ENCODE results near the gene RAMP2. TPM values are rescaled to one million over a fixed set of nuclear protein-coding genes. Genes with fewer than 3 reads are reported as not detected.

The RAMP2 gene
- total RNA-seq, 1 experiment from 2014 or later: 11.7 TPM

DNA sequence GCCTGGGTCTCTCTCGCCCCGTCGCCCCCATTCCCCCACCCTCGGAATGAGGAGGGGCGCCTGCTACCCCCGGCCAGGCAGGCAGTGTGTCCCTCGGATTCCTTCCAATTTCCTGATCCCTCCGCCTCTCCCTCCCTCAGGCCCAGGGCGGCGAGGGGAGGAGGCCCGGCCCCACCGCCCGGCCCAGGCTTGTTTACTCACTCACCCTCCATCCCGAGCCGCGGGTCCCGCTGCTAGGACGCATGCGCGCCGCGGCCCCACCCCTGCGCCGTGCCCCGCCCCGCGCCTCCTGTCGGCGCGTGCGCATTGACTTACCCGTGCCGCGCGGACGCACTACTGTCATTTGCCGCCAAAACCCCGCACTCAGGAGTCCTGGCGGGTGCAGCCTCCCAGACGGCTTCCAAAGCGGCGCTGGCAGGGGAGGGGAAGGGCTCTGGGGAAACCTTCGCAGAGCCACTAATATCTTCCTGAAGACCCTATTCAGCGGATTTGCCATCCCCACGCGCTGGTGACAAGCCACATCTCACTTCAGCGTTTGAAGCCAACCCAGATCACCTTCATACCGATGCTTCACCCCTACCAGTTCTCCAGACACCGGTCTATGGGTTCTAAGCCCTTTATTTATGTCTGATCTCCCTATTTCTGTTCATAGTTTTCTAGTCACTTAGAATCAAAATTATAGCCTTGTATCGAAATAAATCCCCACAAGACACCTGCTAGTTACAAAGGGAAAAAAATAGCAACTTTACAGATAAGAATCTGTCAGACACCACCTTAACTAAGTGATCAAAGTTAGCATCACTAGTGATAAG lies 16.0 kb upstream of the RAMP2 start, which contains the start of gene EZH1:
Gene EZH1 (minus strand): TSS at position 235 of the 812 bp plus-strand sequence. CDS start 16,099 bp downstream, outside the sequence.
- H2BK5ac ChIP-seq (ENCODE audit: insufficient read length, low read length): no peak within 1 kb of the TSS
- no peak within 1 kb of the TSS for H2AFZ ChIP-seq (ENCODE audit: low read length)
- no peaks in the 10 kb centered on the region for H3K79me1 ChIP-seq (ENCODE audit: insufficient read depth, low read depth, low read length, poor library complexity, severe bottlenecking)
- Mint-ChIP-seq H3K36me3 (ENCODE audit: insufficient read depth in 1 of 3, low read depth in 3 of 3) (no peaks in the 10 kb centered on the region; a peak in 1 of 7 replicates), H3K9me3 (peaks cover 4 to 8% of the 10 kb centered on the region in 2 experiments; a peak in 4 of 5 replicates), H3K27ac (peak within 1 kb of the TSS; percentile 82 to 99 (median 97)), H3K27me3 (ENCODE audit: low read depth) (peaks cover 29% of the 10 kb centered on the region), H3K4me3 (peak within 1 kb of the TSS; percentile 88 to 91), H3K4me1 (peaks cover 37% of the 10 kb centered on the region in 2 experiments)
- H4K8ac ChIP-seq (replicated peaks; ENCODE audit: insufficient read length, low read depth, low read length): no peak within 1 kb of the TSS
- TF ChIP-seq, protein P1, sequence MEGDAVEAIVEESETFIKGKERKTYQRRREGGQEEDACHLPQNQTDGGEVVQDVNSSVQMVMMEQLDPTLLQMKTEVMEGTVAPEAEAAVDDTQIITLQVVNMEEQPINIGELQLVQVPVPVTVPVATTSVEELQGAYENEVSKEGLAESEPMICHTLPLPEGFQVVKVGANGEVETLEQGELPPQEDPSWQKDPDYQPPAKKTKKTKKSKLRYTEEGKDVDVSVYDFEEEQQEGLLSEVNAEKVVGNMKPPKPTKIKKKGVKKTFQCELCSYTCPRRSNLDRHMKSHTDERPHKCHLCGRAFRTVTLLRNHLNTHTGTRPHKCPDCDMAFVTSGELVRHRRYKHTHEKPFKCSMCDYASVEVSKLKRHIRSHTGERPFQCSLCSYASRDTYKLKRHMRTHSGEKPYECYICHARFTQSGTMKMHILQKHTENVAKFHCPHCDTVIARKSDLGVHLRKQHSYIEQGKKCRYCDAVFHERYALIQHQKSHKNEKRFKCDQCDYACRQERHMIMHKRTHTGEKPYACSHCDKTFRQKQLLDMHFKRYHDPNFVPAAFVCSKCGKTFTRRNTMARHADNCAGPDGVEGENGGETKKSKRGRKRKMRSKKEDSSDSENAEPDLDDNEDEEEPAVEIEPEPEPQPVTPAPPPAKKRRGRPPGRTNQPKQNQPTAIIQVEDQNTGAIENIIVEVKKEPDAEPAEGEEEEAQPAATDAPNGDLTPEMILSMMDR (conservative IDR thresholded peaks at IDR 0.05): no peak
- H3K18ac ChIP-seq (ENCODE audit: insufficient read length, low read depth, low read length): peak within 1 kb of the TSS; percentile 69
- DNase-seq: peak; percentile 98
- H3K9me3 ChIP-seq (ENCODE audit: control insufficient read depth, low read depth, low read length): no peaks in the 10 kb centered on the region
- peak within 1 kb of the TSS; percentile 72 for H3K9ac ChIP-seq (ENCODE audit: extremely low read depth, insufficient read length, low read length)
- no CpG with 5 or more reads among the region's 50 CpGs for WGBS (ENCODE audit: extremely low coverage, insufficient read length, low lambda C conversion rate)
- peaks cover 6% of the 10 kb centered on the region for H3K23me2 ChIP-seq (ENCODE audit: insufficient read length, low read depth, low read length, poor library complexity, severe bottlenecking)
- H3K4me1 ChIP-seq (ENCODE audit: insufficient read depth, low read length): peaks cover 2% of the 10 kb centered on the region; the same call in 1 of the 2 replicates
- peak within 1 kb of the TSS; percentile 81 for H3K4me2 ChIP-seq (ENCODE audit: insufficient read depth, insufficient read length, low read length)
- H3K79me2 ChIP-seq (ENCODE audit: insufficient read depth, low read length): no peaks in the 10 kb centered on the region
- no peak within 1 kb of the TSS for H3K4ac ChIP-seq (ENCODE audit: low read depth, low read length)
- peak within 1 kb of the TSS; percentile 14 for H3K27ac ChIP-seq (ENCODE audit: insufficient read length, low read depth, low read length)
- H4K91ac ChIP-seq (ENCODE audit: insufficient read length, low read depth, low read length): no peak within 1 kb of the TSS
- H2BK20ac ChIP-seq (ENCODE audit: low read depth, low read length, poor library complexity, severe bottlenecking): no peak within 1 kb of the TSS
- no peak within 1 kb of the TSS for H2BK12ac ChIP-seq (ENCODE audit: insufficient read length, low read depth, low read length)
- no peaks in the 10 kb centered on the region for H4K20me1 ChIP-seq (ENCODE audit: control insufficient read depth, insufficient read depth, insufficient read length)
- H3T11ph ChIP-seq (ENCODE audit: low read length): no peak within 1 kb of the TSS
- no peak within 1 kb of the TSS for H2AK5ac ChIP-seq (ENCODE audit: insufficient read length, low read length)
- peaks cover 2% of the 10 kb centered on the region; the same call in 1 of the 2 replicates for H3K27me3 ChIP-seq (ENCODE audit: insufficient read depth, low read length)
- H3K23ac ChIP-seq (ENCODE audit: insufficient read length, low read depth, low read length): no peak within 1 kb of the TSS
- no peak within 1 kb of the TSS for H2BK15ac ChIP-seq (ENCODE audit: low read depth, low read length)
- no peak within 1 kb of the TSS for H4K5ac ChIP-seq (ENCODE audit: insufficient read length, low read depth, low read length)
- H3K56ac ChIP-seq (ENCODE audit: insufficient read length, low read depth, low read length): no peak within 1 kb of the TSS
- peak within 1 kb of the TSS; percentile 81 for H3K14ac ChIP-seq (ENCODE audit: insufficient read depth, low read length)
- no peak within 1 kb of the TSS for H2BK120ac ChIP-seq (ENCODE audit: low read depth, low read length, poor library complexity, severe bottlenecking)

Measured in H9 (cell line).